Measurements from ENCODE around the gene NAV2. TPM values are rescaled to one million over a fixed set of nuclear protein-coding genes. Genes with fewer than 3 reads are reported as not detected.

The NAV2 gene
- total RNA-seq, 1 experiment from 2014 or later, result 46.3 TPM

- DNase-seq, result no peak
Observed at GRCh38 chr11:19868281-19868821, 155.7 kb downstream of the NAV2 start.

More at GRCh38 chr11:19868281-19868821, 155.7 kb downstream of the NAV2 start:
- no peak overlapping the region for H2BK20ac ChIP-seq (ENCODE audit: low read depth, low read length, poor library complexity, severe bottlenecking)
- no peak overlapping the region for H4K91ac ChIP-seq (ENCODE audit: insufficient read length, low read depth, low read length)
- peaks cover 0 to 9% (median 8%) of the 10 kb centered on the region in 3 experiments; a peak in 6 of 7 replicates for H3K36me3 Mint-ChIP-seq (ENCODE audit: insufficient read depth in 1 of 3, low read depth in 3 of 3)
- no peak overlapping the region for H3K9ac ChIP-seq (ENCODE audit: extremely low read depth, insufficient read length, low read length)
- no peak overlapping the region for H3K4ac ChIP-seq (ENCODE audit: low read depth, low read length)
- TF ChIP-seq CTCF (conservative IDR thresholded peaks at IDR 0.05), result no peak
- H3K18ac ChIP-seq (ENCODE audit: insufficient read length, low read depth, low read length), result no peak overlapping the region
- H3K79me2 ChIP-seq (ENCODE audit: insufficient read depth, low read length), result no peaks in the 10 kb centered on the region
- H4K20me1 ChIP-seq (ENCODE audit: control insufficient read depth, insufficient read depth, insufficient read length), result no peaks in the 10 kb centered on the region
- H3K27ac Mint-ChIP-seq, result peak overlapping the region in 2 of 3 experiments; percentile 28 to 34; a peak in 2 of 7 replicates
- H3K4me1 ChIP-seq (ENCODE audit: insufficient read depth, low read length), result peaks cover 25% of the 10 kb centered on the region
- no peak overlapping the region for H3K4me3 Mint-ChIP-seq
- no peak overlapping the region for H2BK5ac ChIP-seq (ENCODE audit: insufficient read length, low read length)
- WGBS (ENCODE audit: extremely low coverage, insufficient read length, low lambda C conversion rate), result no CpG with 5 or more reads among the region's 6 CpGs
- no peak overlapping the region for H3K27ac ChIP-seq (ENCODE audit: insufficient read length, low read depth, low read length)
- H4K8ac ChIP-seq (replicated peaks; ENCODE audit: insufficient read length, low read depth, low read length), result no peak overlapping the region
- H3K4me1 Mint-ChIP-seq, result peaks cover 68 to 76% of the 10 kb centered on the region in 2 experiments
- H3K23me2 ChIP-seq (ENCODE audit: insufficient read length, low read depth, low read length, poor library complexity, severe bottlenecking), result no peaks in the 10 kb centered on the region
- no peak overlapping the region for H2BK12ac ChIP-seq (ENCODE audit: insufficient read length, low read depth, low read length)
- no peak overlapping the region for H3K14ac ChIP-seq (ENCODE audit: insufficient read depth, low read length)
- no peaks in the 10 kb centered on the region for H3K27me3 ChIP-seq (ENCODE audit: insufficient read depth, low read length)
- no peaks in the 10 kb centered on the region for H3K79me1 ChIP-seq (ENCODE audit: insufficient read depth, low read depth, low read length, poor library complexity, severe bottlenecking)
- no peak overlapping the region for H4K5ac ChIP-seq (ENCODE audit: insufficient read length, low read depth, low read length)
- H3K27me3 Mint-ChIP-seq (ENCODE audit: low read depth), result no peaks in the 10 kb centered on the region
- no peak overlapping the region for H2AFZ ChIP-seq (ENCODE audit: low read length)
- H2BK120ac ChIP-seq (ENCODE audit: low read depth, low read length, poor library complexity, severe bottlenecking), result no peak overlapping the region
- no peak overlapping the region for H2BK15ac ChIP-seq (ENCODE audit: low read depth, low read length)
- H3K56ac ChIP-seq (ENCODE audit: insufficient read length, low read depth, low read length), result no peak overlapping the region
- H3K9me3 ChIP-seq (ENCODE audit: control insufficient read depth, low read depth, low read length), result no peaks in the 10 kb centered on the region
- H2AK5ac ChIP-seq (ENCODE audit: insufficient read length, low read length), result no peak overlapping the region
- no peak overlapping the region for H3T11ph ChIP-seq (ENCODE audit: low read length)
- no peak overlapping the region for H3K4me2 ChIP-seq (ENCODE audit: insufficient read depth, insufficient read length, low read length)
- no peaks in the 10 kb centered on the region; a peak in 1 of 5 replicates for H3K9me3 Mint-ChIP-seq
- no peak overlapping the region for H3K23ac ChIP-seq (ENCODE audit: insufficient read length, low read depth, low read length)
